Neural cell (in vitro differentiated cells): Measurements from ENCODE around the gene RNF181. TPM values are rescaled to one million over a fixed set of nuclear protein-coding genes. Genes with fewer than 3 reads are reported as not detected.

Experiments used
- H2AFZ ChIP-seq: fragments of 200-600, 300-800 bp; sonication (generic), shearing (Covaris generic); 2 replicates; pipeline ENCODE4 v1.6.0; 2014; ENCODE audit warnings: low read depth, mild to moderate bottlenecking, antibody characterized with exemption, low read length, moderate library complexity
- H3F3A ChIP-seq: fragments of 200-600 bp; shearing (Covaris generic); 2 replicates; pipeline ENCODE4 v1.6.1; 2016; ENCODE audit warnings: mild to moderate bottlenecking, moderate library complexity, mixed read lengths, antibody characterized with exemption, low read length; ENCODE audit not compliant: insufficient read depth, poor library complexity, severe bottlenecking
- H3K27ac ChIP-seq: fragments of 200-600, 300-800 bp; sonication (generic), shearing (Covaris generic); 2 replicates; pipeline ENCODE4 v1.5.1; 2014; ENCODE audit warnings: mild to moderate bottlenecking, low read length, moderate library complexity
- H3K27me3 ChIP-seq: fragments of 300-800, 200-600 bp; sonication (generic), shearing (Covaris generic); 2 replicates; pipeline ENCODE4 v1.6.0; 2014; ENCODE audit warnings: mild to moderate bottlenecking, low read depth, low read length, moderate library complexity; ENCODE audit not compliant: insufficient read depth
- H3K36me3 ChIP-seq: fragments of 300-800, 200-600 bp; sonication (generic), shearing (Covaris generic); 2 replicates; pipeline ENCODE4 v1.5.1; 2014; ENCODE audit warnings: mild to moderate bottlenecking, antibody characterized with exemption, low read length, moderate library complexity; ENCODE audit not compliant: insufficient read depth
- H3K4me2 ChIP-seq: fragments of 300-800, 200-600 bp; sonication (generic), shearing (Covaris generic); 2 replicates; pipeline ENCODE4 v1.6.0; 2014; ENCODE audit warnings: mild to moderate bottlenecking, low read length
- H3K4me3 ChIP-seq: fragments of 300-800, 200-600 bp; sonication (generic), shearing (Covaris generic); 2 replicates; pipeline ENCODE4 v1.5.1; 2014; ENCODE audit warnings: mild to moderate bottlenecking, low read length, moderate library complexity
- H3K79me2 ChIP-seq: fragments of 200-600 bp; shearing (Covaris generic); replicated peaks from 2 replicates; pipeline ENCODE4 v1.6.0; 2014; ENCODE audit warnings: mild to moderate bottlenecking, low read length, moderate library complexity; ENCODE audit not compliant: insufficient read depth
- H3K9ac ChIP-seq: fragments of 300-800, 200-600 bp; sonication (generic), shearing (Covaris generic); 2 replicates; pipeline ENCODE4 v1.6.1; 2016; ENCODE audit warnings: mild to moderate bottlenecking, low read length, mixed read lengths
- H3K9me2 ChIP-seq: fragments of 200-600 bp; shearing (Covaris generic); 2 replicates; pipeline ENCODE4 v1.6.1; 2016; ENCODE audit warnings: mild to moderate bottlenecking, low read length, mixed read lengths; ENCODE audit not compliant: insufficient read depth
- H3K9me3 ChIP-seq: fragments of 200-600, 300-800 bp; sonication (generic), shearing (Covaris generic); 2 replicates; pipeline ENCODE4 v1.6.1; 2016; ENCODE audit warnings: mild to moderate bottlenecking, mixed run types, low read length, moderate library complexity, mixed read lengths
- H4K20me1 ChIP-seq: fragments of 200-600 bp; shearing (Covaris generic); 2 replicates; pipeline ENCODE4 v1.6.1; 2016; ENCODE audit warnings: mild to moderate bottlenecking, mixed run types; ENCODE audit not compliant: insufficient read depth
- EP300 ChIP-seq: fragments of 450-650 bp; conservative IDR thresholded peaks from 2 replicates; pipeline ENCODE4 v1.6.1; 2014; ENCODE audit warnings: antibody characterized with exemption, mild to moderate bottlenecking, moderate library complexity; ENCODE audit not compliant: poor library complexity, severe bottlenecking
- EZH2 ChIP-seq: fragments of 200-600, 300-800 bp; shearing (Covaris generic), sonication (generic); IDR thresholded peaks from 2 replicates; pipeline ENCODE4 v1.6.1; 2014; ENCODE audit warnings: antibody characterized with exemption, low read length, borderline replicate concordance, mild to moderate bottlenecking; ENCODE audit not compliant: insufficient read depth, poor library complexity, severe bottlenecking
- MXI1 ChIP-seq: fragments of 450-650 bp; conservative IDR thresholded peaks from 2 replicates; pipeline ENCODE4 v1.6.1; 2014; ENCODE audit warnings: antibody characterized with exemption, mild to moderate bottlenecking; ENCODE audit not compliant: poor library complexity, severe bottlenecking
- POLR2AphosphoS5 ChIP-seq: IDR thresholded peaks from 2 replicates; pipeline ENCODE4 v1.6.1; 2012
- RAD21 ChIP-seq: fragments of 450-650 bp; conservative IDR thresholded peaks from 2 replicates; pipeline ENCODE4 v1.6.1; 2014; ENCODE audit warnings: antibody characterized with exemption, mild to moderate bottlenecking, moderate library complexity
- SMC3 ChIP-seq: fragments of 450-650 bp; conservative IDR thresholded peaks from 2 replicates; pipeline ENCODE4 v1.6.1; 2014; ENCODE audit warnings: antibody characterized with exemption, mild to moderate bottlenecking, moderate library complexity; ENCODE audit not compliant: poor library complexity
- TAF1 ChIP-seq: IDR thresholded peaks from 2 replicates; pipeline ENCODE4 v1.6.1; 2012; ENCODE audit warnings: low read depth
- polyA plus RNA-seq: library from polyadenylated mRNA; depleted of rRNA; stranded (reverse); fragments of >200 nt; gene quantifications from 2 replicates; pipeline ENCODE4 v1.2.3, GENCODE V29; 2014
- TF ChIP-seq, protein P1 (sequence below): fragments of 450-650 bp; IDR thresholded peaks from 2 replicates; pipeline ENCODE4 v1.5.1; 2014; ENCODE audit warnings: antibody characterized with exemption, mild to moderate bottlenecking, moderate library complexity; ENCODE audit not compliant: poor library complexity, severe bottlenecking
- TF ChIP-seq, protein P2 (sequence below): IDR thresholded peaks from 2 replicates; pipeline ENCODE4 v1.6.1; 2012; ENCODE audit warnings: borderline replicate concordance

The RNF181 gene
- polyA plus RNA-seq, 1 donor from 2014 or later, result 330 TPM

DNA sequence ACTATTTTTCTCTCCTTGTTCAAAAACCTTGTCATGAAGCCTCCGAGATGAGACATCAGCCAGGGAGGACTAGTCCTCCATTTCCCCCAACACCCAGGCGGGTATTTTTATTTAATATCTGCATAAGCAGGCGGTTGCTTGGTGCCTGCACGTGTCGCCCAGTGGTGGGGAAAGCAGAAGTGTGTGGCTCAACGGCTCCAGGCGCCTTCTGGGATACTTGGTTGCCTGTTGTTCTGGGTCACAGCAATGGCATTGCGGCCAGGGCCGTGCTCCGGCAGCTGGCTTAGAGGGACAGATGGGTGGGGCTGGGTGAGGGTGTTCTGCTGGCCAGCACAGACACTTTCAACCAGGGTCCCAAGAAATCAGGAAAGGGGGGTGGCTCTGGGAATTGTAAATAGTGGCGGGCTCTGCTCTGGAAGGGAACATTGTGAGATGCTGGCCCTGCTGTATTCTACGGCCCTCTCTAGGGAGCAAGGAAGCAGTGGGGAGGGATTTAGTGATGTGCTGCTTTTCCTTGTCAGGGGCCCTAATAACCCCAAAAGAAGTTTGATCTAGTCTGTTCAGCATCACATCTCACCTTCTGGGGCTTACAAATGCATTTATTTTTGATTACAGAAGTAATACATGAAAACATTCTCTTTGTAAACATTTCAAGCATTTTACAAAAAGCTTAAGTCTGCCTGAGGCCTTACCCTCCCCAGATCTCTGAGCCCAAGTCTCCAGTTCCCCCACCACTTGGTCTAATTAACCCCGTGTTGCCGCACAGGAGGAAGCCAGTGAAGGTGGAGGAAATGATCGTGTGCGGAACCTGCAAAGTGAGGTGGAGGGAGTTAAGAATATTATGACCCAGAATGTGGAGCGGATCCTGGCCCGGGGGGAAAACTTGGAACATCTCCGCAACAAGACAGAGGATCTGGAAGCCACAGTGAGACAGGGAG is 17.0 kb upstream of the RNF181 start:
- Histone ChIP-seq H3K4me2 (no peak overlapping the region), H3K4me3 (no peak overlapping the region)

DNA sequence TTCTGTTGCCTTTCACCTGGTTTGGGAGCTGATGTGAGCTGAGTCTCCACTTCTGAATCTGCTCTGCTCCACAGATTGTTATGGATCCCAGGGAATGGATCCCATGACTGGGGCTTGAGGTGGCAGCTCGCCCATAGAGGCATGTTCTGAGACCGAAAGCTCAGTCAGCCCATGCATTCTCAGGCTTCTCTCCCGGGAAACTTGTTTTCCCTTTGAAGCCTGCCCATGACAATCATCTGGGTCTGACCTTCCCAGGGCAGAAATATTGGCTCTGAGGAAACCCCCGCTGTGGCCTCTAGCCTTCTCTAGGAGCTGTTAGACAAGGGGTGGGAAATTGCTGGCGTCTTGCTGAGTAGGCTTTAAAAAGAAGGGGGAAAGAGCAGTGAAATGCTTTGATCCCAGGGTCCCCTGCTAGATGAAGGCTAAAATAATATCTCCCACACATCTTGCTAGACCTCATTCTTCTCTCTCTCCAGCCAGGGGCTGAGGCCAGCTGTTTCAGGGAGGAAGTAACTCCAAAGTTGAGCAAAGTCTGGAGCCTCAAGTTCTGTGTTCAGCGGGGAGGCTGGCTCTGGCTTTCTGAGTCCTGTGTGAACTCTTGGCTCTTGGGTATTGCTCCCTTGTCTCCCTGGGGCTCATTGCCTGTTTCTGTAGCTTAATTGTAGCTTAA is 16.1 kb upstream of the RNF181 start:
- H4K20me1 ChIP-seq, result no peaks in the 10 kb centered on the region
- H3K4me2 ChIP-seq, result no peak overlapping the region
- H3F3A ChIP-seq, result no peaks in the 10 kb centered on the region
- H3K36me3 ChIP-seq, result no peaks in the 10 kb centered on the region
- H2AFZ ChIP-seq, result no peak overlapping the region
- no peak overlapping the region for H3K9ac ChIP-seq
- no peaks in the 10 kb centered on the region for H3K9me2 ChIP-seq
- peaks cover 25% of the 10 kb centered on the region for H3K27me3 ChIP-seq
- H3K4me3 ChIP-seq, result no peak overlapping the region
- H3K9me3 ChIP-seq, result no peaks in the 10 kb centered on the region
- H3K79me2 ChIP-seq, result no peaks in the 10 kb centered on the region
- H3K27ac ChIP-seq, result no peak overlapping the region
- TF ChIP-seq, protein P1, sequence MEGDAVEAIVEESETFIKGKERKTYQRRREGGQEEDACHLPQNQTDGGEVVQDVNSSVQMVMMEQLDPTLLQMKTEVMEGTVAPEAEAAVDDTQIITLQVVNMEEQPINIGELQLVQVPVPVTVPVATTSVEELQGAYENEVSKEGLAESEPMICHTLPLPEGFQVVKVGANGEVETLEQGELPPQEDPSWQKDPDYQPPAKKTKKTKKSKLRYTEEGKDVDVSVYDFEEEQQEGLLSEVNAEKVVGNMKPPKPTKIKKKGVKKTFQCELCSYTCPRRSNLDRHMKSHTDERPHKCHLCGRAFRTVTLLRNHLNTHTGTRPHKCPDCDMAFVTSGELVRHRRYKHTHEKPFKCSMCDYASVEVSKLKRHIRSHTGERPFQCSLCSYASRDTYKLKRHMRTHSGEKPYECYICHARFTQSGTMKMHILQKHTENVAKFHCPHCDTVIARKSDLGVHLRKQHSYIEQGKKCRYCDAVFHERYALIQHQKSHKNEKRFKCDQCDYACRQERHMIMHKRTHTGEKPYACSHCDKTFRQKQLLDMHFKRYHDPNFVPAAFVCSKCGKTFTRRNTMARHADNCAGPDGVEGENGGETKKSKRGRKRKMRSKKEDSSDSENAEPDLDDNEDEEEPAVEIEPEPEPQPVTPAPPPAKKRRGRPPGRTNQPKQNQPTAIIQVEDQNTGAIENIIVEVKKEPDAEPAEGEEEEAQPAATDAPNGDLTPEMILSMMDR, result no peak
- TF ChIP-seq RAD21, result no peak
- no peak for TF ChIP-seq POLR2AphosphoS5
- TF ChIP-seq, protein P2, sequence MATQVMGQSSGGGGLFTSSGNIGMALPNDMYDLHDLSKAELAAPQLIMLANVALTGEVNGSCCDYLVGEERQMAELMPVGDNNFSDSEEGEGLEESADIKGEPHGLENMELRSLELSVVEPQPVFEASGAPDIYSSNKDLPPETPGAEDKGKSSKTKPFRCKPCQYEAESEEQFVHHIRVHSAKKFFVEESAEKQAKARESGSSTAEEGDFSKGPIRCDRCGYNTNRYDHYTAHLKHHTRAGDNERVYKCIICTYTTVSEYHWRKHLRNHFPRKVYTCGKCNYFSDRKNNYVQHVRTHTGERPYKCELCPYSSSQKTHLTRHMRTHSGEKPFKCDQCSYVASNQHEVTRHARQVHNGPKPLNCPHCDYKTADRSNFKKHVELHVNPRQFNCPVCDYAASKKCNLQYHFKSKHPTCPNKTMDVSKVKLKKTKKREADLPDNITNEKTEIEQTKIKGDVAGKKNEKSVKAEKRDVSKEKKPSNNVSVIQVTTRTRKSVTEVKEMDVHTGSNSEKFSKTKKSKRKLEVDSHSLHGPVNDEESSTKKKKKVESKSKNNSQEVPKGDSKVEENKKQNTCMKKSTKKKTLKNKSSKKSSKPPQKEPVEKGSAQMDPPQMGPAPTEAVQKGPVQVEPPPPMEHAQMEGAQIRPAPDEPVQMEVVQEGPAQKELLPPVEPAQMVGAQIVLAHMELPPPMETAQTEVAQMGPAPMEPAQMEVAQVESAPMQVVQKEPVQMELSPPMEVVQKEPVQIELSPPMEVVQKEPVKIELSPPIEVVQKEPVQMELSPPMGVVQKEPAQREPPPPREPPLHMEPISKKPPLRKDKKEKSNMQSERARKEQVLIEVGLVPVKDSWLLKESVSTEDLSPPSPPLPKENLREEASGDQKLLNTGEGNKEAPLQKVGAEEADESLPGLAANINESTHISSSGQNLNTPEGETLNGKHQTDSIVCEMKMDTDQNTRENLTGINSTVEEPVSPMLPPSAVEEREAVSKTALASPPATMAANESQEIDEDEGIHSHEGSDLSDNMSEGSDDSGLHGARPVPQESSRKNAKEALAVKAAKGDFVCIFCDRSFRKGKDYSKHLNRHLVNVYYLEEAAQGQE, result no peak
- no peak for TF ChIP-seq SMC3
- no peak for TF ChIP-seq EP300
- TF ChIP-seq TAF1, result no peak

More for the DNA sequence above, 17.0 kb upstream of the RNF181 start:
- H3K9ac ChIP-seq, result no peak overlapping the region
- H2AFZ ChIP-seq, result no peak overlapping the region
- no peaks in the 10 kb centered on the region for H3K9me3 ChIP-seq
- no peaks in the 10 kb centered on the region for H3K36me3 ChIP-seq
- H3F3A ChIP-seq, result no peaks in the 10 kb centered on the region
- no peaks in the 10 kb centered on the region for H3K9me2 ChIP-seq
- H3K79me2 ChIP-seq, result no peaks in the 10 kb centered on the region
- peaks cover 16% of the 10 kb centered on the region for H3K27me3 ChIP-seq
- no peak overlapping the region for H3K27ac ChIP-seq
- H4K20me1 ChIP-seq, result no peaks in the 10 kb centered on the region
- TF ChIP-seq TAF1 (no peak), MXI1 (no peak), SMC3 (no peak), EZH2 (no peak), RAD21 (no peak), EP300 (no peak), POLR2AphosphoS5 (no peak)
- TF ChIP-seq, protein P2, result no peak
- TF ChIP-seq, protein P1, result no peak
